HG02678 (cell line): ENCODE results near the gene OPALIN.
"Not testable (repeated sequence)": the region's sequence is repeated elsewhere in the genome, so short reads cannot be mapped to it uniquely, and the experiment has no call there.

Source experiments
- ATAC-seq: cut with Tn5 transposase; IDR thresholded peaks from one replicate; pipeline ENCODE4 v1.9.1; 2021; ENCODE audit warnings: mild to moderate bottlenecking, moderate library complexity; ENCODE audit not compliant: unreplicated experiment

OPALIN gene

GRCh38 chr10:96339383-96339782, 19.4 kb downstream of the OPALIN start:
- ATAC-seq = no peak

GRCh38 chr10:96338279-96338925, 20.4 kb downstream of the OPALIN start:
- no peak for ATAC-seq

GRCh38 chr10:96337106-96337505, 21.7 kb downstream of the OPALIN start:
- ATAC-seq = no peak

GRCh38 chr10:96334616-96335526, 23.9 kb downstream of the OPALIN start:
- ATAC-seq = no peak

- no peak for ATAC-seq
These were observed 25.7 kb downstream of the OPALIN start for GRCh38 chr10:96333101-96333500.

- no peak for ATAC-seq
These were observed 31.3 kb downstream of the OPALIN start for GRCh38 chr10:96327462-96327861.

- peak; percentile 97 for ATAC-seq
These were observed 33.0 kb downstream of the OPALIN start for GRCh38 chr10:96325719-96326373.

- ATAC-seq = no peak
These were observed 34.4 kb downstream of the OPALIN start for GRCh38 chr10:96324447-96324846.

- no peak for ATAC-seq
These were observed 36.5 kb downstream of the OPALIN start for GRCh38 chr10:96322275-96322674.

GRCh38 chr10:96321822-96322221, 37.0 kb downstream of the OPALIN start:
- no peak for ATAC-seq

- ATAC-seq = no peak
These were observed 38.9 kb downstream of the OPALIN start for GRCh38 chr10:96319754-96320474.

GRCh38 chr10:96317067-96317833, 41.6 kb downstream of the OPALIN start:
- no peak for ATAC-seq

- ATAC-seq = no peak
These were observed 45.5 kb downstream of the OPALIN start for GRCh38 chr10:96313344-96313743.

GRCh38 chr10:96311180-96311715, 47.6 kb downstream of the OPALIN start:
- no peak for ATAC-seq

GRCh38 chr10:96310321-96310669, 48.5 kb downstream of the OPALIN start:
- ATAC-seq = no peak

GRCh38 chr10:96309628-96310320, 49.0 kb downstream of the OPALIN start:
- ATAC-seq = no peak

- ATAC-seq = not testable (repeated sequence)
These were observed 49.9 kb downstream of the OPALIN start for GRCh38 chr10:96308854-96309253.

- no peak for ATAC-seq
These were observed 52.3 kb downstream of the OPALIN start for GRCh38 chr10:96306516-96306915.

GRCh38 chr10:96305019-96305418, 53.8 kb downstream of the OPALIN start:
- no peak for ATAC-seq
